ENCODE measurements around the gene WDR33. TPM values are rescaled to one million over a fixed set of nuclear protein-coding genes. Genes with fewer than 3 reads are reported as not detected.

WDR33 gene
- total RNA-seq, 2 experiments from 2014 or later = 70.7 to 96.6 TPM

- intact Hi-C loops (cut with micrococcal nuclease; ENCODE audit: unreplicated experiment) = no loop called here
- POLR2A ChIA-PET = no interaction called here
Measured at GRCh38 chr2:127658641-127659407, 152.1 kb downstream of the WDR33 start.

GRCh38 chr2:127658146-127658545 is 152.8 kb downstream of the WDR33 start:
- H3K9me3 ChIP-seq (ENCODE audit: low read length) = no peaks in the 10 kb centered on the region; the same call in 1 of the 2 replicates
- no TSS peak for BruUV-seq (replicated peaks)
- no peak overlapping the region for H3K27ac ChIP-seq (ENCODE audit: low read depth, low read length, poor library complexity, severe bottlenecking)
- intact Hi-C loops (cut with micrococcal nuclease; ENCODE audit: unreplicated experiment) = no loop called here
- H3K4me3 ChIP-seq (ENCODE audit: low read depth, low read length, poor library complexity, severe bottlenecking) = no peak overlapping the region
- H3K9me2 ChIP-seq (ENCODE audit: insufficient read depth, low read length) = no peaks in the 10 kb centered on the region
- no peaks in the 10 kb centered on the region for H4K20me1 ChIP-seq (ENCODE audit: insufficient read depth, low read length)
- H3K36me3 ChIP-seq (ENCODE audit: insufficient read depth, low read length) = no peaks in the 10 kb centered on the region
- ChIA-PET POLR2A (no interaction called here), CTCF (ENCODE audit: unreplicated experiment) (no interaction called here)
- H3K4me2 ChIP-seq (ENCODE audit: low read length) = no peak overlapping the region
- H3K79me2 ChIP-seq (ENCODE audit: insufficient read depth, low read depth, low read length) = no peaks in the 10 kb centered on the region
- no peak overlapping the region for H2AFZ ChIP-seq (ENCODE audit: low read length)
- no peak for TF ChIP-seq EZH2phosphoT487 (IDR thresholded peaks at IDR 0.05; ENCODE audit: borderline replicate concordance, low read depth, low read length)
- TF ChIP-seq, protein P1, sequence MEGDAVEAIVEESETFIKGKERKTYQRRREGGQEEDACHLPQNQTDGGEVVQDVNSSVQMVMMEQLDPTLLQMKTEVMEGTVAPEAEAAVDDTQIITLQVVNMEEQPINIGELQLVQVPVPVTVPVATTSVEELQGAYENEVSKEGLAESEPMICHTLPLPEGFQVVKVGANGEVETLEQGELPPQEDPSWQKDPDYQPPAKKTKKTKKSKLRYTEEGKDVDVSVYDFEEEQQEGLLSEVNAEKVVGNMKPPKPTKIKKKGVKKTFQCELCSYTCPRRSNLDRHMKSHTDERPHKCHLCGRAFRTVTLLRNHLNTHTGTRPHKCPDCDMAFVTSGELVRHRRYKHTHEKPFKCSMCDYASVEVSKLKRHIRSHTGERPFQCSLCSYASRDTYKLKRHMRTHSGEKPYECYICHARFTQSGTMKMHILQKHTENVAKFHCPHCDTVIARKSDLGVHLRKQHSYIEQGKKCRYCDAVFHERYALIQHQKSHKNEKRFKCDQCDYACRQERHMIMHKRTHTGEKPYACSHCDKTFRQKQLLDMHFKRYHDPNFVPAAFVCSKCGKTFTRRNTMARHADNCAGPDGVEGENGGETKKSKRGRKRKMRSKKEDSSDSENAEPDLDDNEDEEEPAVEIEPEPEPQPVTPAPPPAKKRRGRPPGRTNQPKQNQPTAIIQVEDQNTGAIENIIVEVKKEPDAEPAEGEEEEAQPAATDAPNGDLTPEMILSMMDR (conservative IDR thresholded peaks at IDR 0.05; ENCODE audit: low read length) = no peak
- DNase-seq (ENCODE audit: low spot score) = no peak
- no peaks in the 10 kb centered on the region for H3K4me1 ChIP-seq (ENCODE audit: insufficient read depth, low read length, poor library complexity, severe bottlenecking)

More at GRCh38 chr2:127658641-127659407, 152.1 kb downstream of the WDR33 start:
- Histone ChIP-seq H3K9me2 (ENCODE audit: insufficient read depth, low read length) (no peaks in the 10 kb centered on the region), H3K4me1 (ENCODE audit: insufficient read depth, low read length, poor library complexity, severe bottlenecking) (no peaks in the 10 kb centered on the region), H3K4me2 (ENCODE audit: low read length) (no peak overlapping the region), H2AFZ (ENCODE audit: low read length) (no peak overlapping the region), H4K20me1 (ENCODE audit: insufficient read depth, low read length) (no peaks in the 10 kb centered on the region), H3K79me2 (ENCODE audit: insufficient read depth, low read depth, low read length) (no peaks in the 10 kb centered on the region), H3K27ac (ENCODE audit: low read depth, low read length, poor library complexity, severe bottlenecking) (no peak overlapping the region), H3K36me3 (ENCODE audit: insufficient read depth, low read length) (no peaks in the 10 kb centered on the region), H3K4me3 (ENCODE audit: low read depth, low read length, poor library complexity, severe bottlenecking) (no peak overlapping the region), H3K9me3 (ENCODE audit: low read length) (no peaks in the 10 kb centered on the region; the same call in 1 of the 2 replicates)
- BruUV-seq (replicated peaks) = no TSS peak
- TF ChIP-seq, protein P1 (conservative IDR thresholded peaks at IDR 0.05; ENCODE audit: low read length) = no peak
- no peak for TF ChIP-seq EZH2phosphoT487 (IDR thresholded peaks at IDR 0.05; ENCODE audit: borderline replicate concordance, low read depth, low read length)
- CTCF ChIA-PET (ENCODE audit: unreplicated experiment) = no interaction called here
- DNase-seq (ENCODE audit: low spot score) = no peak

GRCh38 chr2:127657232-127657595 is 153.8 kb downstream of the WDR33 start:
- POLR2A ChIA-PET = interaction anchor here (0.6 kb wide), 1 partner anchor 143 kb away, joined by 5 read pairs; no protein-coding TSS in a partner anchor
- CTCF ChIA-PET (ENCODE audit: unreplicated experiment) = no interaction called here
- no peak overlapping the region for H2AFZ ChIP-seq (ENCODE audit: low read length)

More at GRCh38 chr2:127657232-127657595, 153.8 kb downstream of the WDR33 start:
- H3K27ac ChIP-seq (ENCODE audit: low read depth, low read length, poor library complexity, severe bottlenecking) = no peak overlapping the region
- no peaks in the 10 kb centered on the region for H3K79me2 ChIP-seq (ENCODE audit: insufficient read depth, low read depth, low read length)
- no peaks in the 10 kb centered on the region for H4K20me1 ChIP-seq (ENCODE audit: insufficient read depth, low read length)
- BruUV-seq (replicated peaks) = no TSS peak
- no peak overlapping the region for H3K4me3 ChIP-seq (ENCODE audit: low read depth, low read length, poor library complexity, severe bottlenecking)
- intact Hi-C loops (cut with micrococcal nuclease; ENCODE audit: unreplicated experiment) = no loop called here
- no peaks in the 10 kb centered on the region for H3K4me1 ChIP-seq (ENCODE audit: insufficient read depth, low read length, poor library complexity, severe bottlenecking)
- no peaks in the 10 kb centered on the region for H3K9me2 ChIP-seq (ENCODE audit: insufficient read depth, low read length)
- H3K9me3 ChIP-seq (ENCODE audit: low read length) = no peaks in the 10 kb centered on the region; the same call in 1 of the 2 replicates
- TF ChIP-seq EZH2phosphoT487 (IDR thresholded peaks at IDR 0.05; ENCODE audit: borderline replicate concordance, low read depth, low read length) = no peak
- TF ChIP-seq, protein P1 (conservative IDR thresholded peaks at IDR 0.05; ENCODE audit: low read length) = no peak
- no peak overlapping the region for H3K4me2 ChIP-seq (ENCODE audit: low read length)
- no peak for DNase-seq (ENCODE audit: low spot score)
- no peaks in the 10 kb centered on the region for H3K36me3 ChIP-seq (ENCODE audit: insufficient read depth, low read length)

Measured in OCI-LY7 (cell line).